AML-193 (cell line): ENCODE measurements around the gene AGAP1.

Experiments used
- DNase-seq, 2 experiments: peaks; one replicate each; lab custom pipeline; 2025; lab: John Stamatoyannopoulos, UW

The AGAP1 gene

DNA sequence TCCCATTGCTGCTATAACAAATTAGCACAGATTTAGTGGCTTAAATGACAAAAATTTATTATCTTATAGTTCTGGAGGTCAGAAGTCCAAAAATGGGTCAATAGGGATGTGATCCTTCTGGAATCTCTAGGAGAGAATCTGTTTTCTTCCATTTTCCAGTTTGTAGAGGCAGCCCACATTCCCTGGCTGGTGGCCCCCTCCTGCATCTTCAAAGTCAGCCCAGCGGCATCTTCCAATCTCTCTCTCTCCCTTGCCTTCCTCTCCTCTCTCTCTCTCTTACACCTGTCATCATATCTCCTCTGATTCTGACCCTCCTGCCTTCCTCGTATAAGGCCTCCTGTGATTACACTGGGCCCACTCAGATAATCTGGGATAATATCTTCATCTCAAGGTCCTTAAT lies 3.9 kb upstream of the AGAP1 start:
- no peak for DNase-seq

- DNase-seq: no peak
Measured at GRCh38 chr2:235492850-235493344, 946 bp upstream of the AGAP1 start.

DNA sequence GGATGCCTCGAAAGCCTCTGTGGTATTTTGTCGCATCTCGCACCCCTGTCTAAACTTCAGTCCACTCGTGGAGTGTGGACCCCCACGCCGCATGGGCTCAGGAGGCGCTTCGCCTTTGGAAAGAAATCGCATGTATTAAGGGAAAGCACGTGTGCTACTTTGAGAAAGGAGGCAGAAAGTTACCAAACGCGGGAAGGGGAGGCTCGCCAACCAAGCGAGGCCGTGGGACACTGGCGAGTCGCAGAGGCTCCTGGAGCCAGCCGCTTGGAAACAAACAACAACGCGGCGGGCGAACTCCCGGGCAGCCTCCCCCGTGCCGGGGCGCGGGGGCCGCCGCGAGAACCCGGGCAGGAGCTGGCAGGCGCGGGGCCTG lies 455 bp upstream of the AGAP1 start:
- no peak for DNase-seq

DNA sequence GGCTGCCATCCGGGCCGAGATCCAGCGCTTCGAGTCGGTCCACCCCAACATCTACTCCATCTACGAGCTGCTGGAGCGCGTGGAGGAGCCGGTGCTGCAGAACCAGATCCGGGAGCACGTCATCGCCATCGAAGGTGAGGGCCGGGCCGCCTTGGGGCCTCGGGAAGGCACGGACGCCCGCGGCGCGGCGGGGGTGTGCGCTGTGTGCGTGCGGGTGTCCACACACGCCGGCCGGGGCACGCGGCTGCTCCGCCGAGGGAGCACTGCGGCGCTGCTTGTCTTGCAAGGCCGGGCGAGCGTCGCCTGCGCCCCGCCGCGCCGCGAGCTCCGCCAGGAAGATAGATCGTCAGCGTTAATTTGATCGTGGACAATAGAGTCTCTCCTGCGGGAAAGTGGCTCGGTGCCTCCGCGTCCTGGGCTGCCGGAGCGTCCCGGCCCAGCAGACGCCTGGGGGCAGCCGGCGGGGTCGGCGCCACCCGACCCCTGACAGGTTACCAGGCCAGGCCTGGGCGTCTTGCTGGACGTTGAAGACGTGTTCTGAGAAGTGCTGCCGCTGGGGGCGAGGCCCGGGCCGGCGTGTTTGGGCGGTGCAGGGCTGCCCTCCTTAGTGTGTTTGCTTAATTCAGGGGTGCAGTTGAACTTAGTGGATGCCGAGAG lies 1.0 kb downstream of the AGAP1 start:
- DNase-seq: no peak

DNA sequence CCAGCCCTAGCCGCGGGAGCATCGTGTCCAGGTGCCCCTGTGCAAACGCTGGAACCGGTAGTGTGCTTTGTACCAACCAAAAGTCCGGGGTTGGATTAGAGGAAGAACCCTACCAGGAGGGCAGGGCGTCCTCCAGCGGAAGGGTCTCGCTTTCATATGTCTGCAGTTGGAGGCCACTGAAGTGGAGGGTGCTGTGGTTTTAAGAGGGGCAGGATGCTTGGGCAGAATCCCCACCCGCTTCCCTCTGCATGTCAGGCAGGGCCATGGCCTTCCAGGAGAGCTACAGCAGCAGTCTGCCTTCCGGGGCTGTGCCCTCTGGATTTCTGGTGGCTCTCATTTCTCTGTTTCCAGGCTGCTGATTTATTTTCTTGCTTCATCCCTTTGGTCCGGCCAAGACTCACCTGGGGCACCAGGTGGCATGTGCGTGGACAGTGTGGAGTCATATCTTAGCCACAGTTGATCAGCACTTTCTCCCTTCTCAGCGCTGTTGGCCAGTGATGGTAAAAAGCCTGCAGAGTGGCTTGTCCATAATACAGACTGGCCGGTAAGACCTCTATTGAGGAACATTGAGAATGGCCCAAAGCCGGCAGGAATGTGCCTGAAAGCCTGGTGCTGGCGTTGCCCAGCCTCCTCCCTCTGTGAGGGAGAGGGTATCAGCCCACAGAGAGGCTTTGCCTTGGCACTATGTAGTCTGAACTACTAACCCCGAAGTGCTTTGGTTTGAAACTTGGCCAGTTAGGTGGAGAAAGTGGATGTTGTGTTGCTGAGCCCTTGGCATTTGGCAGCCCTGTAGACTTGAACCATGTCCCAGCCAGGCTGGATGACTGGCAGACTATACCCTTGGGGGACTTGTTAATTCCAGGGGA lies 1.8 kb downstream of the AGAP1 start:
- no peak for DNase-seq

GRCh38 chr2:235496239-235496621 lies 2.4 kb downstream of the AGAP1 start:
- no peak for DNase-seq

DNA sequence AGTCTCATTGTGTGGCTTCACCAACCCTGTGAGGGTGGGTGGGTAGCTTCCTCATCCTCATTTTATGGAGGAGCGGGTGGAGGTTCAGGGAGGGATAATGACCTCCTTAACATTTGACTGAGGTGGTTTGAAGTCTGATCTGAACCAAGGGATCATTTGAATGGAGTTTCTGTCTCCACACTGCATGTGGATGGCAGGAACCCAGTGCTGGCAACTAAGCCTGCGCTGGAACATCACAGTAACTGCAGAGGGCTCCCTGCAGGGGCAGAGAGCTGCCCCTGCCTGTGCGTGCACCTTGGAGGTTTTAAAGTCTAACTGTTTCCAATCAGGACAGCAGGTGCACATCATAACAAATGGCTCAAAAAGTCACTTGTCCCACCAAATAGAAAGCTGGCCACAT lies 3.3 kb downstream of the AGAP1 start:
- DNase-seq: no peak

- DNase-seq: no peak
Measured at GRCh38 chr2:235498541-235498940, 4.7 kb downstream of the AGAP1 start.

- DNase-seq: no peak
Measured at GRCh38 chr2:235498946-235499812, 5.3 kb downstream of the AGAP1 start.

- DNase-seq: no peak
Measured at GRCh38 chr2:235500110-235500760, 6.4 kb downstream of the AGAP1 start.

- no peak for DNase-seq
Measured at GRCh38 chr2:235500761-235501672, 7.2 kb downstream of the AGAP1 start.

DNA sequence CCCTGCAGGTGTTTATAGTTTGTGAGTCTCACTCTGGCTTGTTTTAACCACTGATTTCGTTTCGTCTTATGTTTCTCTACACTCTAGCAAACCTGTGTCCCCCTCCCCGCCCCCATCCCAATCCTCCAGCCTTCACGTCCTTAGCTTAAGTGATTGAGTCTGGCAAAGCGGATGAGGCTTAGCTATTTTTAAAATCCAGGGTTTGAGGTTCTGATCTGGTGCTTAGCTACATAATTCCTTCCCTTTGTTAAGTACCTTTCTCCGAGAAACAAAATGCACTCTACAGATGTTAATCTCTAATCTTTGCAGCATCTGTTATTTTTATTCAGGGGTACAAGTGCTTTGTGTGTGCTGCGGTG lies 7.8 kb downstream of the AGAP1 start:
- DNase-seq: no peak

GRCh38 chr2:235502336-235502735 lies 8.5 kb downstream of the AGAP1 start:
- DNase-seq: no peak

DNA sequence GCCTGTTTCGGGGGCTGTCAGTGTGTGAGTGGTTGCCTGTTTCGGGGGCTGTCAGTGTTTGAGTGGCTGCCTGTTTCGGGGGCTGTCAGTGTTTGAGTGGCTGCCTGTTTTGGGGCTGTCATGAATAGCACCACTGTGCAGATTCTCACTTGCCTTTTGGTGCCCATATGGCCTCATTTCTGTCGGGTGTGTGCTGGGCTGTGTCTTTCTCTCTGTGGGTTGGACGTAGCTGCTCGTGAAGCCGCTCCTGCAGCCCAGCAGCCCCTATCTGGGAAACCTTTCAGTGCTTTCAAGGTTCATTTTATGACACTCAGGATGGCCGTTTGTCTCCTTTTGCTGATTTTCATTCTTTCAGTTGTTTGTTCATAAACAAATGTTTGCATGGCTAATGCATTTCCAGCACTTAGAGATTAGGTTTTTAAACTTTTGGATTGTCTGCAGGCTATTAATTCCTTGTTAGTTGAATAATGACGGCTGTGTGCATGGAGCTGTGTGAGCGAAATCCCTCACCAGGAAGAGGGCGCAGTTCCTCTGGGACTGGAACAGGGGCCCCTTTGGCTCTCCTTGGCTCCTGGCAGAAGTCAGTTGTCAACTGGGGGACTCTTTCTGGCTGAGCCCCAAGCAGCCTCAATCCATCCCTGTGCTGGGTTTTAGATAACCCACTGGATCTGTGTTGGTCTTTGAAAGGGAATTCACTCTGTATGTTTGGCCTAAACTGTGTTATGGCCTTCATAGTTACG lies 10.8 kb downstream of the AGAP1 start:
- DNase-seq: no peak

DNA sequence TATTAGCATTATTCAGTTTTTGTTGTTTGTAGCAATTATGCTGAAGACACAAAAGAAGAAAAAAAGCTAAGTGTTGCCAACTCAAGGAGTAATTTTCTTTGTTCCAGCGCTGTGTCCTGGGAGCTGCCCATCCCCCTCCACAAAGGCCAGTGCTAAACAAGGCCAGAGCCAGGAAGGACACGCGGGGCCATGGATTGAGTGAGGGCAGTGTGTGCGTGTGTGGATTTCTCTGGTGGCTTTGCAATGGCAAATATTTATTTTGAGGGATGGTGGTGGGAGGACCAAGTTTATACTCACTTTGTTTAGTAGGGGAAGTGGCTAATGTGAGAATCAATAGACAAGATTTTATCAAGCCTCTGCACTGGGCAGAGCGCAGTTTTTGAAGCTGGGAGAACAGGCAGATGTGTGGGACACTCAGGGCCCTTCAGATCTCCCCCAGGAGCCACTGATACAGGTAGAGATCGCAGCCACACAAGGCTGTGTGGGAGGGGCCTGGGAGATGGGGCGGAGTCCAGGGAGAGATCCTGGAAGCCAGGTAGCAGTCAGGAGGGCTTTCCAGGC lies 11.4 kb downstream of the AGAP1 start:
- DNase-seq: no peak

GRCh38 chr2:235506291-235506996 lies 12.6 kb downstream of the AGAP1 start:
- DNase-seq: no peak

DNA sequence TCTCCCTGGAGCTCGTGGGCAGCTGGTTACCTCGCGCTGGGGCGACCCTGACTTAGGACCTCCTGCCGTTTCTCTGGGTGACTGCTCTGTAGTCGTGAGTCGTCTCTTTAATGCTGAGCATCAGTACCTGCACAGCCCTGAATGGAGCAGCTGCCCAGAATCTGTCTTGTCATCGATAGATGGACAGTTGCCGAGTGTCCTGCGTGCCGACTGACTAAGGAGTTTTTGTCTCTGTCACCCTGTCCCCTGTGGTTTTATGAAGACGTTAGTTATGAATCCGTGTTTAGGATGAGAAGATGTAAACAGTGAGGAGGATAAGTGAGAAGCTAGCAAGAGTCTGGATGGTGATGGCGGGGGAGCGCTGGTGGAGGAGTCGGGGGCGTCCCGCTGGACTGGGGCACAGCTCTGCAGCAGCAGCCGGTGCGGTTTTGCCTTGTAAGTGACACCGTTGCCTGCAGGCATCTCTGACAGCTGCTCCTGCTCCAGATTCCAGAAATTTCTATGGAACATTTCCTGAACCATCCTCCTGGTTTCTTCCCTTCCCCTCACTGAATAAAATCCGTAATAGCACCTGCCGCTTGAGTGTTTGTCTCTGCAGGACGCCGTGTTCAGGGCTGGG lies 13.3 kb downstream of the AGAP1 start:
- DNase-seq: no peak

DNA sequence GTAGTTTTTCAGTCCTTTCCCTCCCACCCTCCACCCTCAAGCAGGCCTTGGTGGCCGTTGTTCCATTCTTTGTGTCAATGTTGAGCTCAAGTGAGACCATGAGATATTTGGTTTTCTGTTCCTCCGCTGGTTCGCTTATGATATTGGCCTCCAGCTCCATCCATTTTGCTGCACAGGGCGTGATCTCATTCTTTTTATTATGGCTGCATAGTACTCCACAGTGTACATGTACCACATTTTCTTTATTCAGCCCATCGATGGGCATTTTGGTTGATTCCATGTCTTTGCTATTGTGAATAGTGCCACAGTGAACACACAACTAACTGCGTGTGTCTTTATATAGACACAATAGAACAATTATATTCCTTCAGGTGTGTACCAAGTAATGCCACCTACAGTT lies 14.1 kb downstream of the AGAP1 start:
- no peak for DNase-seq
